Spleen (tissue), 11 donors: ENCODE data around the gene SLC39A8. TPM values are rescaled to one million over a fixed set of nuclear protein-coding genes. Genes with fewer than 3 reads are reported as not detected.

Source experiments
- DNase-seq: peaks from one replicate; pipeline ENCODE4 v3.0.0-alpha.2; 2020
- H3K27ac ChIP-seq, 8 donors: fragments of 200-600 bp; sonication (generic) in 7 of 8; 1 replicate in 4 of 8; 2 replicates in 4 of 8; pipeline versions ENCODE4 v1.5.0 to v1.8.0; 2016 to 2021; ENCODE audit warnings: inconsistent platforms in 4 of 8, mild to moderate bottlenecking in 4 of 8, moderate library complexity in 1 of 8
- H3K27me3 ChIP-seq, 7 donors: fragments of 200-600 bp; sonication (generic) in 6 of 7; replicated peaks in 1 of 7; 1 replicate in 4 of 7; 2 replicates in 3 of 7; pipeline versions ENCODE4 v1.5.0 to v1.8.0; 2016 to 2021; ENCODE audit warnings: inconsistent platforms in 3 of 7, mild to moderate bottlenecking in 1 of 7
- H3K36me3 ChIP-seq, 6 donors: fragments of 200-600 bp; sonication (generic) in 5 of 6; 1 replicate in 4 of 6; 2 replicates in 2 of 6; pipeline versions ENCODE4 v1.5.0 to v1.8.0; 2016 to 2021; ENCODE audit warnings: inconsistent platforms in 2 of 6
- H3K4me1 ChIP-seq, 6 donors: fragments of 200-600 bp; sonication (generic) in 5 of 6; 1 replicate in 3 of 6; 2 replicates in 3 of 6; pipeline versions ENCODE4 v1.5.0 to v1.8.0; 2016 to 2021; ENCODE audit warnings: inconsistent platforms in 3 of 6
- H3K4me3 ChIP-seq, 8 donors: fragments of 200-600 bp; sonication (generic) in 7 of 8; 1 replicate in 4 of 8; 2 replicates in 4 of 8; pipeline versions ENCODE4 v1.5.0 to v1.8.0; 2016 to 2021; ENCODE audit warnings: inconsistent platforms in 4 of 8, mild to moderate bottlenecking in 4 of 8, moderate library complexity in 2 of 8
- H3K9me3 ChIP-seq, 8 donors: fragments of 200-600 bp; sonication (generic) in 7 of 8; 1 replicate in 4 of 8; 2 replicates in 4 of 8; pipeline versions ENCODE4 v1.5.0 to v1.8.0; 2016 to 2021; ENCODE audit warnings: inconsistent platforms in 4 of 8
- POLR2A ChIP-seq, 3 donors: fragments of 450-650 bp; IDR thresholded peaks; one replicate each; pipeline ENCODE4 v1.5.1; 2017; ENCODE audit warnings: antibody characterized with exemption in 3 of 3, mild to moderate bottlenecking in 1 of 3
- POLR2AphosphoS5 ChIP-seq, 3 donors: sonication (generic); formaldehyde crosslinking; IDR thresholded peaks; one replicate each; pipeline ENCODE4 v1.5.1; 2017; ENCODE audit warnings: antibody characterized with exemption in 3 of 3
- WGBS, 5 donors: extraction: QIAGEN DNeasy Blood & Tissue Kit in 3 of 5; methylation state at CpG; one replicate each; pipeline versions ENCODE4 v1.1.5 to v1.1.7; 2013 to 2018; 5-methylcytosine and 5-hydroxymethylcytosine counted together
- intact Hi-C: fragments of 100-400 bp; cut with DNase I; formaldehyde crosslinking; loops from one replicate; pipeline ENCODE4 v1.15.0; 2023; ENCODE audit warnings: low total_unique reads
- polyA plus RNA-seq, 3 donors: library from polyadenylated mRNA; stranded (reverse); fragments of 200-250 nt; gene quantifications; one replicate each; pipeline ENCODE4 v1.2.1, GENCODE V29; 2013
- total RNA-seq, 7 donors: library from RNA; depleted of rRNA in 3 of 7; stranded (reverse); fragments of >200 nt in 3 of 7; fragmentation: NEBNext Ultra II Directional in 4 of 7; extraction: Animal tissue kit (Norgen Biotek cat#: 25700) in 4 of 7; gene quantifications; one replicate each; pipeline versions ENCODE4 v1.1.0 to v1.2.1, GENCODE V29; 2016 to 2021
- TF ChIP-seq, protein P1 (sequence below), 11 experiments: fragments of 200-600 bp in 7 of 11; fragments of 450-650 bp in 4 of 11; sonication (generic) in 4 of 11; IDR thresholded peaks in 8 of 11; conservative IDR thresholded peaks in 3 of 11; 1 replicate in 7 of 11; 2 replicates in 4 of 11; pipeline versions ENCODE4 v1.4.0 to v1.8.0; 2016 to 2021; ENCODE audit warnings: antibody characterized with exemption in 11 of 11, inconsistent platforms in 4 of 11, mild to moderate bottlenecking in 1 of 11
- donor health status: healthy with polysubstance abuse.
- donor health status: DM: no; HTN: no; CAD: no; lungs with moderate emphysema.
- donor health status: DM: no; HTN: no; CAD: no.
- donor health status: Bipolar disorder and iron deficiency.
- donor health status: healthy.
- donor health status: DM: no; HTN: no; CAD: no.
- donor health status: DM: yes; HTN: yes; CAD: no.

Gene SLC39A8
- total and polyA plus RNA-seq, 10 donors: 4.5 to 21.7 (median 15.6) TPM

DNA sequence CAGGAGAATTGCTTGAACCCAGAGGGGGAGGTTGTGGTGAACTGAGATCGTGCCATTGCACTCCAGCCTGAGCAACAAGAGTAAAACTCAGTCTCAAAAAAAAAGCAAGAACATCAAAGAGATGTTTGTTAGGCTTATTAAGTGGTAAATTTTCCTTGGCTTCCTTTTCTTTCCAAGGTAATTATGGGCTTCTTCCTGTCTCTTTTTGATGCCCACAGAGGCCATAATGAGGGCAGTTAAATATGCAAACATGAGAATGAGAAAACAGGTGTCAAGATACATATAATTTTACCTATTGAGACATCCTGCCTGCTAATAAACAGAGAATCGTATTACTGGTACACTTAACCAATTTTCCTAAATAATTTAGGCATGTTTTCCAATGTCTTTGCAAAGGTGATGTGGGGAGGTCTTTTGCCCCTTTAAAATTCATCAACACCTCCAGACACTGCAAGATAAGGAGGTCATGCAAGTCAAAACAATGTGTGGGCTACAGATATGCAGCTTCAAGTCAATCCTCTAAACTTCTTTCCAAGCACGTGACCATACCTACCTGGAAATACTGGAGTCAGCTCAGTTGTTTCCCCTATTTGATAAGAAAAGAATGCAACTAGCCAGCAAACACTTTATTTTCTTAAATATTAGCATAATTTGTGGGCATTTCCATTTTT is 2.7 kb downstream of the SLC39A8 start:
- TF ChIP-seq, protein P1, sequence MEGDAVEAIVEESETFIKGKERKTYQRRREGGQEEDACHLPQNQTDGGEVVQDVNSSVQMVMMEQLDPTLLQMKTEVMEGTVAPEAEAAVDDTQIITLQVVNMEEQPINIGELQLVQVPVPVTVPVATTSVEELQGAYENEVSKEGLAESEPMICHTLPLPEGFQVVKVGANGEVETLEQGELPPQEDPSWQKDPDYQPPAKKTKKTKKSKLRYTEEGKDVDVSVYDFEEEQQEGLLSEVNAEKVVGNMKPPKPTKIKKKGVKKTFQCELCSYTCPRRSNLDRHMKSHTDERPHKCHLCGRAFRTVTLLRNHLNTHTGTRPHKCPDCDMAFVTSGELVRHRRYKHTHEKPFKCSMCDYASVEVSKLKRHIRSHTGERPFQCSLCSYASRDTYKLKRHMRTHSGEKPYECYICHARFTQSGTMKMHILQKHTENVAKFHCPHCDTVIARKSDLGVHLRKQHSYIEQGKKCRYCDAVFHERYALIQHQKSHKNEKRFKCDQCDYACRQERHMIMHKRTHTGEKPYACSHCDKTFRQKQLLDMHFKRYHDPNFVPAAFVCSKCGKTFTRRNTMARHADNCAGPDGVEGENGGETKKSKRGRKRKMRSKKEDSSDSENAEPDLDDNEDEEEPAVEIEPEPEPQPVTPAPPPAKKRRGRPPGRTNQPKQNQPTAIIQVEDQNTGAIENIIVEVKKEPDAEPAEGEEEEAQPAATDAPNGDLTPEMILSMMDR (IDR thresholded peaks at IDR 0.05 in 8 of 11, conservative IDR thresholded peaks at IDR 0.05 in 3 of 11): no peak
- TF ChIP-seq POLR2AphosphoS5 (IDR thresholded peaks at IDR 0.05) (no peak), POLR2A (IDR thresholded peaks at IDR 0.05) (no peak)
- H3K4me1 ChIP-seq: peaks cover 8 to 68% (median 26%) of the 10 kb centered on the region in 6 donors
- no peak overlapping the region for H3K27ac ChIP-seq
- no peak overlapping the region for H3K4me3 ChIP-seq
- intact Hi-C loops: loop anchor here (10.0 kb wide), 1 partner anchor 92 kb away; no protein-coding TSS in a partner anchor
- no peak for DNase-seq
- H3K9me3 ChIP-seq: no peaks in the 10 kb centered on the region
- 74 to 90% (median 86%) methylated on average over 3 of the region's 3 CpGs for WGBS, 5 donors
- no peaks in the 10 kb centered on the region for H3K36me3 ChIP-seq
- H3K27me3 ChIP-seq: no peaks in the 10 kb centered on the region

DNA sequence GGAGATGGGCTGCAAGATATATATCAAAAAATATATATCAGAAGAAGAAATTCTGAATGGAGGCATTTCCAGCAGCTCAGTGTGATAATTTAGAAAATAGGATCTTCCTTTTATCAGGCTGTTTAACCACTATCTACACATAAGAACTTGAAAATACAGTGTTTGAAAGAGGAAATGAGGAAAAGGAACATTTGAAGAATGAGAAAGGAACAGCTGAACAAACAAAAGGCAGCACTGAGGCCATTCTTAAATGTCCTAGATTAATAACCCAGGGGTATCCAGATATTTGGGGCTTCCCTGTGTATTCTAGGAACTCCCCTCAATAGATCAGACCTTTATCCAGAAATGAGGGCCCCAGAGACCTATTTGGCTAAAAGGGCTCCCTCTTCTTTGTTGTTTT is 4.1 kb downstream of the SLC39A8 start:
- H3K4me3 ChIP-seq: no peak overlapping the region

DNA sequence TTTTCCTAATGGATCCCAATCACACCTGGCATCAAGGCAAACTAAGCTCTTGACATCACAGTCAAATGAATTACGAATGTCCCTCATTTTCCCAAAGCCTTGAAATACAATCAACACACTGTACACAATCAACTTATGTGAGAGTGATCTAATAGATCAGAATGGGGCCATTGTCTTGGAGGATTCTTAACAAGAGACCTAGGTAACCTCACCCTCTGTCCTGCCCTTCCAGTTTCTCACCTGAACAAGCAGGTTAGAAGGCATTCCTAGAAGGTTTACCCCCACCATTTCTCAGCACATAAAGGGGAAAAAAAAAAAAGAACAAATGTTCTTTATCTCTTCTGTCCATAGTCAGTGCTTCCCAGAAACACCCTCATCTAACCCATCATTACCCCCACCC is 6.3 kb downstream of the SLC39A8 start:
- DNase-seq: no peak
- no peak overlapping the region for H3K4me3 ChIP-seq

More for the DNA sequence above, 4.1 kb downstream of the SLC39A8 start:
- intact Hi-C loops: loop anchor here (10.0 kb wide), 1 partner anchor 94 kb away; no protein-coding TSS in a partner anchor
- TF ChIP-seq POLR2AphosphoS5 (IDR thresholded peaks at IDR 0.05): no peak
- TF ChIP-seq, protein P1 (IDR thresholded peaks at IDR 0.05 in 8 of 11, conservative IDR thresholded peaks at IDR 0.05 in 3 of 11): no peak
- TF ChIP-seq POLR2A (IDR thresholded peaks at IDR 0.05): no peak
- Histone ChIP-seq H3K27ac (no peak overlapping the region), H3K27me3 (no peaks in the 10 kb centered on the region), H3K4me1 (peaks cover 8 to 64% (median 26%) of the 10 kb centered on the region in 6 donors), H3K9me3 (no peaks in the 10 kb centered on the region), H3K36me3 (no peaks in the 10 kb centered on the region)
- DNase-seq: no peak

DNA sequence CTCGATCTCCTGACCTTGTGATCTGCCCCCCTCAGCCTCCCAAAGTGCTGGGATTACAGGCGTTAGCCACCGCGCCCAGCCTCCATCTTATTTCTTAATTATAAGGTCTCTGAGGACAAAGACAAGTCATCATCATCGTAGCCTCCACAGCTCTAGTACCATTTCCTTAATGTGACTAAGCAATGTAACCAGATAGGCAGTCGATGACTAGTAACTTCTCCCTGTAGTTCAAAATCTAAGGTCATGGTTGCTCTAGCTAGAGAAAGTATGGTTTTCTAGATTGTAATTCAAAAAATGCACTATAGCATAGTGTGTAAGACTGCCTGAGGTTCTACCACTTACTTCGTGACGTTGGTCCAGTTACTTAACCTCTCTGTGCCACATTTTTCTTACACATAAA is 6.9 kb downstream of the SLC39A8 start:
- H3K27ac ChIP-seq: no peak overlapping the region
- H3K36me3 ChIP-seq: no peaks in the 10 kb centered on the region
- intact Hi-C loops: no loop called here
- no peaks in the 10 kb centered on the region for H3K27me3 ChIP-seq
- H3K4me3 ChIP-seq: no peak overlapping the region
- no peak for DNase-seq
- TF ChIP-seq POLR2A (IDR thresholded peaks at IDR 0.05) (no peak), POLR2AphosphoS5 (IDR thresholded peaks at IDR 0.05) (no peak)
- TF ChIP-seq, protein P1 (IDR thresholded peaks at IDR 0.05 in 8 of 11, conservative IDR thresholded peaks at IDR 0.05 in 3 of 11): no peak
- no peaks in the 10 kb centered on the region for H3K9me3 ChIP-seq
- peaks cover 2 to 47% (median 13%) of the 10 kb centered on the region in 6 donors for H3K4me1 ChIP-seq
- 93 to 98% (median 97%) methylated on average over 8 of the region's 8 CpGs for WGBS, 5 donors

More for the DNA sequence above, 6.3 kb downstream of the SLC39A8 start:
- Histone ChIP-seq H3K27me3 (no peaks in the 10 kb centered on the region), H3K36me3 (no peaks in the 10 kb centered on the region), H3K27ac (no peak overlapping the region), H3K9me3 (no peaks in the 10 kb centered on the region), H3K4me1 (peaks cover 8 to 53% (median 18%) of the 10 kb centered on the region in 6 donors)
- intact Hi-C loops: no loop called here
- no peak for TF ChIP-seq POLR2A (IDR thresholded peaks at IDR 0.05)
- TF ChIP-seq POLR2AphosphoS5 (IDR thresholded peaks at IDR 0.05): no peak
- TF ChIP-seq, protein P1 (IDR thresholded peaks at IDR 0.05 in 8 of 11, conservative IDR thresholded peaks at IDR 0.05 in 3 of 11): no peak
- 88 to 100% (median 94%) methylated on average over 1 of the region's 1 CpG for WGBS, 5 donors
